HepG2 (cell line): ENCODE data around the gene ADD2.

ENCODE experiments used
- GABPA ChIP-seq, 2 experiments: IDR thresholded peaks; 2 replicates each; pipeline ENCODE4 v1.6.1; 2011 to 2016; ENCODE audit warnings: low read depth in 2 of 2, low read length in 1 of 2, missing biosample characterization in 1 of 2, missing genetic modification characterization in 1 of 2
- SMAD1 ChIP-seq: sonication (generic); formaldehyde crosslinking; IDR thresholded peaks from 2 replicates; pipeline ENCODE4 v1.4.0; 2020; ENCODE audit warnings: missing genetic modification reagents, low read depth, mild to moderate bottlenecking, borderline replicate concordance

DNA sequence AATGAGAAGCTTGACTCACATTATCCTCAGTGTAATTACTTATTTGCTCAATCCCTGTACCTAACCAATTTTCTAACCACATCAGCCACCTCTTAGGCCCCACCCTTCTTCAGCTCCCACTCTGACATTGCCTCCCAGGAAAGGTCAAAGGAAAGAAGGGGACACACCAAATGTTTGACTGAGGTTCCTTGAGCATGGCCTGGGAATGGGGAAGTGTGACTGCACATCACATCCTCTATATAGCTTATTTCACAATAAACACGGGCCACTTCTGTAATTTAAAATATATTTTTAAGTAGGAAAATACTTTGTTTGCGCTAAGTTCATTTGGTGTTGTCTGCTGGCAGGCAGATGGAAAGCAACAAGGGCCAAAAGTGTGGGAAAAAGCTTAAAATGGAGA is 25.4 kb upstream of the ADD2 start:
- TF ChIP-seq SMAD1 (CRISPR knock-in tag), result no peak
- TF ChIP-seq GABPA (IDR thresholded peaks at IDR 0.05; ENCODE audit: low read depth, low read length), result no peak
- TF ChIP-seq GABPA (CRISPR knock-in tag; IDR thresholded peaks at IDR 0.05; ENCODE audit: low read depth), result no peak
